ENCODE measurements around the gene TH.

- TF ChIP-seq CTCF (conservative IDR thresholded peaks at IDR 0.05; ENCODE audit: low read length): no peak
- no peak for TF ChIP-seq EZH2phosphoT487 (IDR thresholded peaks at IDR 0.05; ENCODE audit: borderline replicate concordance, low read depth, low read length)
Measured at GRCh38 chr11:2129308-2129698, 42.3 kb downstream of the TH start.

All from OCI-LY7 (cell line).